ENCODE measurements around the gene ITSN1. TPM values are rescaled to one million over a fixed set of nuclear protein-coding genes. Genes with fewer than 3 reads are reported as not detected.

ITSN1 gene
- total RNA-seq, 1 experiment from 2014 or later: 42.6 TPM

DNA sequence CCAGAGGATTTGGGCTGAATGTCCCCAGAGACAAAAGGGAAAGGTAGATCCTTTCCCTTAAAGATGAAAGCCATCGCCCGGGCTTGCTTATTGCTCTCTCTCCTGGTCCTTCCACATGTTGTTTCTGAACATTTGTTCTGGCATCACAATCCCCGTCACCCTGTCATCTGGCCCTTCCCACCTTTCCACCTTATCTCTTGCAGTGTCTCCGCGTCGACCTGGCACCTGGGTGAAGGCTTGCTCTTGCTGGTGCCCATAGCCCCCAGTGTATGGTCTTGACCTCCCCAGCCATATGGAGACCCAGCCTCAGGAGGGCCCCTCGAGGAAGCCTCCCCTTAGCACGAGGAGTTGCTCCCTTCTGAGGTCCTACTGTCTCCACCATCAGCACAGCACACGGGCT is 208.7 kb downstream of the ITSN1 start:
- Mint-ChIP-seq H3K36me3 (ENCODE audit: insufficient read depth, unreplicated experiment) (no peaks in the 10 kb centered on the region), H3K9me3 (ENCODE audit: unreplicated experiment) (no peaks in the 10 kb centered on the region), H3K27ac (ENCODE audit: low read depth, unreplicated experiment) (no peak overlapping the region), H3K4me1 (ENCODE audit: insufficient read depth, unreplicated experiment) (peaks cover 25% of the 10 kb centered on the region), H3K27me3 (ENCODE audit: insufficient read depth, unreplicated experiment) (no peaks in the 10 kb centered on the region), H3K4me3 (ENCODE audit: unreplicated experiment) (no peak overlapping the region)
- intact Hi-C loops (cut with micrococcal nuclease): no loop called here
- no peak for DNase-seq (ENCODE audit: unreplicated experiment)
- TF ChIP-seq, protein P1, sequence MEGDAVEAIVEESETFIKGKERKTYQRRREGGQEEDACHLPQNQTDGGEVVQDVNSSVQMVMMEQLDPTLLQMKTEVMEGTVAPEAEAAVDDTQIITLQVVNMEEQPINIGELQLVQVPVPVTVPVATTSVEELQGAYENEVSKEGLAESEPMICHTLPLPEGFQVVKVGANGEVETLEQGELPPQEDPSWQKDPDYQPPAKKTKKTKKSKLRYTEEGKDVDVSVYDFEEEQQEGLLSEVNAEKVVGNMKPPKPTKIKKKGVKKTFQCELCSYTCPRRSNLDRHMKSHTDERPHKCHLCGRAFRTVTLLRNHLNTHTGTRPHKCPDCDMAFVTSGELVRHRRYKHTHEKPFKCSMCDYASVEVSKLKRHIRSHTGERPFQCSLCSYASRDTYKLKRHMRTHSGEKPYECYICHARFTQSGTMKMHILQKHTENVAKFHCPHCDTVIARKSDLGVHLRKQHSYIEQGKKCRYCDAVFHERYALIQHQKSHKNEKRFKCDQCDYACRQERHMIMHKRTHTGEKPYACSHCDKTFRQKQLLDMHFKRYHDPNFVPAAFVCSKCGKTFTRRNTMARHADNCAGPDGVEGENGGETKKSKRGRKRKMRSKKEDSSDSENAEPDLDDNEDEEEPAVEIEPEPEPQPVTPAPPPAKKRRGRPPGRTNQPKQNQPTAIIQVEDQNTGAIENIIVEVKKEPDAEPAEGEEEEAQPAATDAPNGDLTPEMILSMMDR (IDR thresholded peaks at IDR 0.05; ENCODE audit: unreplicated experiment): no peak
- POLR2A ChIA-PET: no interaction called here
- CTCF ChIA-PET: no interaction called here
- BruUV-seq (replicated peaks): no TSS peak

DNA sequence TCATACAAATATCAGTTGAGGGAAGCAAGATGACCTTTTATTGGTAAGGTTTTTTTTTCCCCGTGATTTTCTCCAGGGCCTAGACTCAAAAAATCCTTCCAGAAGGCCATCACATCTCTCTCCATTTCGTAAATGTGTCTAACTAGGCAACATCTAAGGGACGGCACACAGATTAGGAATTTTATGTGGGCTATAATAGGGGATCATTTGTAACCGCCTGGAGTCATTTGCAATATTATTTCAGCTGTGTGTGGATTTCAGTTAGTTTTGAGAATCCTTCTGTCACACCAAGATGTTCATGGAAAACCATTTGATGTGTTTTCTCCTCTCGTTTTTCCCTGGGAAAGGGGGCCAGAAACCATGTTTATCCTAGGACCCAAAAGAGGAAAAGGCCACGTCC is 210.2 kb downstream of the ITSN1 start:
- Mint-ChIP-seq H3K4me1 (ENCODE audit: insufficient read depth, unreplicated experiment) (peaks cover 25% of the 10 kb centered on the region), H3K4me3 (ENCODE audit: unreplicated experiment) (no peak overlapping the region), H3K27ac (ENCODE audit: low read depth, unreplicated experiment) (no peak overlapping the region), H3K36me3 (ENCODE audit: insufficient read depth, unreplicated experiment) (no peaks in the 10 kb centered on the region), H3K9me3 (ENCODE audit: unreplicated experiment) (no peaks in the 10 kb centered on the region), H3K27me3 (ENCODE audit: insufficient read depth, unreplicated experiment) (no peaks in the 10 kb centered on the region)
- CTCF ChIA-PET: no interaction called here
- POLR2A ChIA-PET: interaction anchor here (1.0 kb wide), 1 partner anchor 9 kb away, joined by 3 read pairs; no protein-coding TSS in a partner anchor
- BruUV-seq (replicated peaks): no TSS peak
- TF ChIP-seq, protein P1 (IDR thresholded peaks at IDR 0.05; ENCODE audit: unreplicated experiment): no peak
- DNase-seq (ENCODE audit: unreplicated experiment): no peak
- intact Hi-C loops (cut with micrococcal nuclease): no loop called here

DNA sequence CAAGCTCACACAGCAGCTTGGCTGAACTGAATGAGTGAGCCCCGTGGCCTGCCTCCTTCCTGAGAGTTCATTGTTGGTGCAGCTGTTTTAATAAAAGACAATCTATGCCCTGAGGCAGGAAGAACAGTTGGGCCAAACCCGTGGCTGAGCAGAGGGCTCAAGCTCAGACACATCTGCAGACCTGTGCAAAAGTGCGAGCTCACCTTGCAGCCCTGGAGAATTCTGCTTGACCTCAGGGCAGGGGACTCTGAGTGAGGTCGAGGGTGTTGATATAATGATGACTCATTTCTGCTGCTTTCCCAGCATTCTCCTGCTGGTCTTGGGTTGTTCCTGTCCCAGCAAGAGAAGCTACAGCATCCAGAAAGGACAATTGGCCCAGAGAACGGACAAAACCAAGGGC is 212.3 kb downstream of the ITSN1 start:
- intact Hi-C loops (cut with micrococcal nuclease): no loop called here
- Mint-ChIP-seq H3K27me3 (ENCODE audit: insufficient read depth, unreplicated experiment) (no peaks in the 10 kb centered on the region), H3K4me1 (ENCODE audit: insufficient read depth, unreplicated experiment) (peaks cover 14% of the 10 kb centered on the region), H3K27ac (ENCODE audit: low read depth, unreplicated experiment) (no peak overlapping the region), H3K9me3 (ENCODE audit: unreplicated experiment) (no peaks in the 10 kb centered on the region), H3K4me3 (ENCODE audit: unreplicated experiment) (no peak overlapping the region), H3K36me3 (ENCODE audit: insufficient read depth, unreplicated experiment) (no peaks in the 10 kb centered on the region)
- BruUV-seq (replicated peaks): no TSS peak
- peak; percentile 84 for DNase-seq (ENCODE audit: unreplicated experiment)
- ChIA-PET CTCF (interaction anchor here (1.2 kb wide), 1 partner anchor 66 kb away, joined by 4 read pairs; no protein-coding TSS in a partner anchor), POLR2A (interaction anchor here (0.6 to 1.9 kb wide), 8 partner anchors 10 to 233 kb away, joined by 3 to 9 read pairs (median 4); partner anchors contain the start of gene ATP5PO)
- TF ChIP-seq, protein P1 (IDR thresholded peaks at IDR 0.05; ENCODE audit: unreplicated experiment): no peak

GRCh38 chr21:33855190-33855589 is 212.9 kb downstream of the ITSN1 start:
- DNase-seq (ENCODE audit: unreplicated experiment): no peak
- TF ChIP-seq, protein P1 (IDR thresholded peaks at IDR 0.05; ENCODE audit: unreplicated experiment): no peak
- no peaks in the 10 kb centered on the region for H3K9me3 Mint-ChIP-seq (ENCODE audit: unreplicated experiment)
- CTCF ChIA-PET: interaction anchor here (0.8 to 1.2 kb wide), 2 partner anchors 17 to 66 kb away, joined by 3 to 4 read pairs; no protein-coding TSS in a partner anchor
- H3K27ac Mint-ChIP-seq (ENCODE audit: low read depth, unreplicated experiment): no peak overlapping the region
- no peak overlapping the region for H3K4me3 Mint-ChIP-seq (ENCODE audit: unreplicated experiment)
- peaks cover 14% of the 10 kb centered on the region for H3K4me1 Mint-ChIP-seq (ENCODE audit: insufficient read depth, unreplicated experiment)
- intact Hi-C loops (cut with micrococcal nuclease): no loop called here
- no TSS peak for BruUV-seq (replicated peaks)
- H3K36me3 Mint-ChIP-seq (ENCODE audit: insufficient read depth, unreplicated experiment): no peaks in the 10 kb centered on the region
- H3K27me3 Mint-ChIP-seq (ENCODE audit: insufficient read depth, unreplicated experiment): no peaks in the 10 kb centered on the region
- POLR2A ChIA-PET: interaction anchor here (1.1 to 1.9 kb wide), 6 partner anchors 11 to 60 kb away, joined by 3 to 9 read pairs (median 6); partner anchors contain the start of gene ATP5PO

Data from MCF 10A (cell line).